HG02840 (cell line): Measurements from ENCODE around the gene PDE4B.

Experiments used
- ATAC-seq: cut with Tn5 transposase; IDR thresholded peaks from one replicate; pipeline ENCODE4 v1.9.1; 2021; ENCODE audit warnings: mild to moderate bottlenecking, moderate library complexity, moderate number of reproducible peaks; ENCODE audit not compliant: unreplicated experiment, low FRiP score

Gene PDE4B

DNA sequence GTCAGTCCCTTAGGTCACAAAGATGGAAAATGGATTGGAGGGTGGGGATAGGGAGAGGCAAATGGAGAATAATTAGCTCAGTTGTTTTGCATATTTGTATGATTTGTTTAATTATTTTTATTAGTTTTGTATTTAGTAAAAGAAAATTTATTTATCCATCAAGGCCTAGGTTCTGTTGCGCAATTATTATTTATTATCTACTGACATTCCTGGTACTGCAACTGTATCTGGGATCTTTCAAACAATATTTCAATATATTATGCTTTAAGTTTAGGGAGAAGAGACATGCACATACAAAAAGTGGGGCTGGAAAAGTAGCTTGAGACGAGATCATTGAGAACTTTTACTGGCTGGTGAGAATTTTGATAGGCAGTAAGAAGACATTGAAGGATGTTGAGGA, 424.9 kb downstream of the PDE4B start:
- ATAC-seq: no peak

DNA sequence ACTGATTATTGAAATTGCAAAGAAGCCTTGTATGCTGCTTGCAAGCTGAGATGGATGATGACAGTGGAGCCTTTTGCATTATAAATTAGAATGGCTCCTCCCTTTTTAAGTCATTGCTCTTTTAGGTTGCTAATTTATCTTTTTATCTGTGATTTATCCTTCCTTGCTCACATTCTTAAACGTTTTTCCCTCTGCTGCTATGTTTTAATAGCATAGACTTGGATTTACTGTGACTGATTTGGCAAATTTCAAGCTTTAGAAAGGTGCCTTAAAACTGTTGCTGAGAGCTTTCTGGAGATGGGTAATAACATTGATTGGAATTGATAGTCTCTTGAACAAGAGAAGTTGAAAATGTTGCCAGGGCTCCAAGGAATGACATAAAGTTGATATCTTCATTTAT, 427.8 kb downstream of the PDE4B start:
- ATAC-seq: no peak

DNA sequence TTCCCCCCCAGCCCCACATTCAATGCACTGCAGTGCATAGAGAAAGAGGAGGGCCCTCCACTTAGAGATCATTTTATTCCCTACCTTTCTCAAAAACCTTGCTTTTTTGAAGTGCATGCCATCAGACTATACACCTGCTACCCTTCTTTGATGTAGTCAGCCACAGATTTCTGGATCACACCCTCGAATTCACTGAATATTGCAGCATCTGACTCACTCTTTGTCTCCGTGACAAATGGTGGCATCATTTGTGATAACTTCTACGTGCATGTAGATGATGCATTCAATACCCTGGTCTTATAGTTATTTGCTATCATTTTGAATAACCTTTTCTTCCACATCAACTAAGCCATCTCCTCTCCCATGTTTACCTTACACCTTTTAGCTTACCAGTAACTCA, 431.0 kb downstream of the PDE4B start:
- no peak for ATAC-seq

DNA sequence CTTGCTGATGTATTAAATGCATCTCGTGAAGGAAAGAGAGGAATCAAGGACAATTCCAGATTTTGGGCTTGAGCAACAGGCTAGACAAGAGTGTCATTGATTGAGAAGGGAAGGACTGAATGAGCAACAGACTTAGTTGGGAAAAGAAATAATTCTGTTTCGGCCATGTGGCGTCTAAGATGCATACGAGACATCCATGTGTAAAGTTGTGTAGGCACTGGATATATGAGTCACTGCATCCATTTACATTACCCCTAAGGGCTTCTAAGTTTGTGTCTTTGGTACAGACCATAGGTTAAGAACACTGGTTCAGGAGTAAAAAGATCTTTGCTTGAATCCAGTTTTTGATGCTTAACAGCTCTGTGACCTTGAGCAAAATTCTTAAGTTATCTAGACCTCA, 434.3 kb downstream of the PDE4B start:
- no peak for ATAC-seq

DNA sequence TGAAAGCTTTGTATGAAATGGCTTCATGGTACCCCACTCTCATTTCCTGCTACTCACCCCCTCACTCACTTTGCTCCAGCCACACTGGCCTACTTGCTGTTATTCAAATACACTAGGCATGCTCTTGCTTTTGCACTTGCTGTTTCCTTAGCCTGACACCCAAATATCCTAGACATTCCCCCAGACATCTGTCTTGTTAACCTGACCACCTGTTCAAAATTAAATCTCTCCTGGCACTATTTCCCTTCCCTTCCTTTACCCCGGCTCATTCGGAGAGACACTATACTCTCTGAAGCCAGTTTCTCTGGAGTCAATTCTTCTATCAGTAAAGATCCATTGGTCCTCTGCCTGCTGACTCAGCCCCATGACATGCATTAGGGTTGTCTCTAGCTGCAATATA, 435.3 kb downstream of the PDE4B start:
- no peak for ATAC-seq

DNA sequence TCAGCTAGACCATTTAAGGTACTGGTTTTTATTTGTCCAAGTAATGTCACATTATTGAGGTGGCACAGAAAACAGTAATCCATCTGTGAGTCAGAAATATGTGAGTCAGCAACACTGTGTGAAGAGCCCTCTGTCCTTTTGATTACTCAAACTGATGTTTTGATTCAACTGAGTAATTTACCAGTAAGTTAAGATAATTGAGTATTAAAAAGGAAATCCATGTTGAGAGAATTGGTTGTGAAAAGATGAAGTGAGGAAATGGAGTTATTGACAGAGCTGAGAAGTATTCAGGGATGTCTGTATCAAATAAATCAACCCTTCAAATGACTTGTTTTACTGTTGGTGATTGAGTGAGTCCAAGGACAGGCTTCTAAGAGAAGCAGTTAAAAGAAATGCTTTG, 438.5 kb downstream of the PDE4B start:
- no peak for ATAC-seq

DNA sequence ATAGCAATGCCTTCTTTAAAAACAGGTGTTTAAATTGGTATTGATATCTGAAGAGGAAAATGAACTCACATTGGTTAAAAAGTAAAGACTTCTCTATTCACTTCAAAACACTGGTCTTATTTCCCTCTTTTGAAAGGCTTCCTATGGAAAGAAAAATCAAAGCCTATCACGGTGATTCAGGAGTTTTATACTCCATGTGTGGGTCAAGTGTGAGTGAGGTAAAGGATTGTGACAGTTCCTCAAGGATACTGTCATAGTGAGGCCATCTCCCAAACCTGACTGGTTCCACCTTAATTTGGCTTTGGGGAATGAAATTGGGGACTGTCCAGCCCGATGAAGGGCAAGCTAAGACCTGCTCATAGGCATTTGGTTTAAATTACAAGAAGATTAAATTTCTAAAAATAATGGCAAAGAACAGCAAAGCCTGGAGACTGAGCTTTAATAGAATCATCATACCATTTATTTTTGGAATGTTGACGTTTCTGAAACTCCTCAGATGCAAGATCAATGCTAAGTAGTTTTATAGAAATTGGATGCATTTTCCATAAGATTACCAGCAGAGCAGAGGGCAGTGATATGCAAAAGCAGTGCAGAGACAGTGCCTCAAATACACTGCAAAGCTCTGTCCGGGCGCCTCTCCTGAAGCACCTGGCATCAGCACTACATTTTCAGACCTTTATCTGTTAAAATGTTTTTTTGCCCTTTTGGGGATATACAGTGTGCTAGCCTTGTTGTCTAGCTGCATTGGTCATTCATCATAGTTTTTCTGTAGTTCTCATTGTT, 439.2 kb downstream of the PDE4B start:
- ATAC-seq: no peak

DNA sequence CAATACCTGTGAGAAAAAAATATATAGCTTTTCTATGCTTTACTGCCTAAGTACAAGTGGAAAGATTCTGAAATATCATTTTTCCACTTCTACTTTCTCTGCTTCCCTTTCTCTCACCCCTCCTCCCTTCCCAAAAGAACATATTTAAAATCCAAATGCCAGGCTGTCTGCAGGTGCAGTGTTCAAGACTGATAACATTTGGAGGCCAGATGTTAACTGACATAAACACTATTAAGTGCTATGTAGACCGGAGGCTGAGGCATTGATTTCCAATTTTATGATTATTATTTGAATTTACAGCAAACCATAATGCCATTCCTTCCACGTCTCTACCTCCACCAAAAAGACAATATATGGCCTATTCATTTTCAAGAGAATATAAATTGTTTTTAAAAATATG, 444.3 kb downstream of the PDE4B start:
- no peak for ATAC-seq

DNA sequence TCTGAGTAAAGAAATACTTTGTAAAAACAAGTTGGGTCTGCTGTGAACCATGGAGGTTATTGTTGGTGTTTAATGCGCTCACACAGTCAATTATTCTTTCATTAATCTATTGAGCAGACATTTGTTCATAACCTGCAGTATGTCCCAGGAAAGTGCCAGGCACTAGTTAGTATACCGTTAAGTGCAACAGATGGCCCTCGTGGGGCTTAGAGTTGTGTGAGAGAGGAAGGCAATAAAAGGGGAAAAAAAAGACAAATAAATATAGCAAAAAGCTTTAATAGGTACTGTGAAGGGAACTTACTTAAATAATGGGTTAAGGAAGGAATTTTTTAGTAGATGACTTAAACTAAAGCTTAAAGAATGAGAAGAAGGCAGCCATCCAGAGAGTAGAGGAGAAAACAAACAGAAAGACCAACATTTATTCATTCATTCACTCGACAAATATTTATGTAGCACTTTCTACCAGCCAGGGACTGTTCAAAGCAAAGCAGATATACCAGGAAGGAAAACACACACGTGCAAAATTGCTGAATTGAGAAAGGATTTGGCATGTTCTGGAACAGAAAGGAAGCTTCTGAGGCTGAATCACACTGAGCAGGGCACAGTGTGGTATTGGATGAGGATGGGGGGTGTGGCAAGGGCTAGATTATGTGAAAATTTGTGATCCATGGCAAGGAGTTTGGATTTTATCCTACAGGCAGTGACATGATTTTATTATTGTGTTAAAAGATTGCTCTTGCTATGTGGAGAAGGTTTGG, 445.2 kb downstream of the PDE4B start:
- ATAC-seq: no peak

DNA sequence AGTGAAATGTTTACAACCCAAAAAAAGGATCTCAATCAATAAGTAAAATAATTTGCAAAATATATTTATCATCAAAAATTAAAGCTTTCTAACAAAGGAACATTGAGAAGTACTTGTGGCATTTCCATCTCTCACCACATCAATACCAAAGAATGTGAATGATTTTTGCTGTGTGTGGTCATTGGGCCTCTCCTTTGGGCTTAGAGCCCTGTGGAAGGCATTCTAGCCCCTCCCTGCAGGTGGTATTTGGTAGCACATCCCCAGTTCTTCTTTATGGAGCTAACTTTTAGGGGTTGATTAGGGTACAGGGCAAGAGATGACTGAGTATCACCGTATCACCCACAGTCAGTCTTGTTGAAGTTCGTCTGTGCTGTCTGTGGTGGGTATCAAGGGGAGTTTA, 447.1 kb downstream of the PDE4B start:
- no peak for ATAC-seq

DNA sequence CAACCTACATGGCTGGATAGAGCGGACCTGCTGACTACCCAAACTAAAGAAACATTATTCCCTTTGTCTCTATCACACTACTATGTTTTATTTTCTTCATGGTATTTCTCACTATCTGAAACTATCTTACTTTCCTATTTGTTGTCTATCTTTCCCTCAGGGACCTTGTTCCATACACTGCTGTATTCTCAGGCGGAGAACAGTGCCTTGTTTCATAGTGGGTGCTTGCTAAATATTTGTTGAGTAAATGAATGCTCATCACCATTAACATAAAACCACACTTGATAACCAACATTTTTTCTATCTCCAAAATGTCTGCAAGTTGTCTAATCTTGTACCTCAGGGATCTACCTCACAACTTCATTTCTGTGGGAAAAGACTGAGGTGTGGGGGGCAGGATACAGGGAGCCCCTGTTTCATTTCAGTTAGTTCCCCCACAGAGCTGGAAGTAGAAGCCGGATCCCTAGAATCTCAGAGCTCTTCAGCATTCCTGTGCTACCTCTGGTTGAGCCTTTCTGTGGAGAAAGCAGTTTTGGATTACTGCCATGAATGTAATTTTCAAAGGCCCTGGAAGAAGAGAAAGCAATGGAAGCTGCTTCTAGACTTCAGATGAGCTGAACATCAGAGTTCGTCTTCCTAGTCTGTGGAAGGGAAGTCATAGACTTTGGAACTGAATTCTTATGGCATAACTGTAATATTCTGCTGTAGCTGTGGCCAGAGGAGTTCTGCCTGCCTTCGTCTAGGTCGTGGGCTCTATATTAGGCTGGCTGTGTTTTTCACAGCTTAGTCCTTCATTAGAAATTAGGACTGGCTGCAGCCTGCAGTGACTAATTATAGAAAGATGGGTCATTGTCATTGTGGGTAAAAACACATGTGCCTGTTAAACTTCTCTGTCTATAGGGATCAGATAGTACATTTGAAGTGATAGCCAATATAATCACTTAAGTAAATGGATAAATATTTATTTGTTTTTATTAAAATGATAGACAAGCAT, 448.1 kb downstream of the PDE4B start:
- no peak for ATAC-seq

DNA sequence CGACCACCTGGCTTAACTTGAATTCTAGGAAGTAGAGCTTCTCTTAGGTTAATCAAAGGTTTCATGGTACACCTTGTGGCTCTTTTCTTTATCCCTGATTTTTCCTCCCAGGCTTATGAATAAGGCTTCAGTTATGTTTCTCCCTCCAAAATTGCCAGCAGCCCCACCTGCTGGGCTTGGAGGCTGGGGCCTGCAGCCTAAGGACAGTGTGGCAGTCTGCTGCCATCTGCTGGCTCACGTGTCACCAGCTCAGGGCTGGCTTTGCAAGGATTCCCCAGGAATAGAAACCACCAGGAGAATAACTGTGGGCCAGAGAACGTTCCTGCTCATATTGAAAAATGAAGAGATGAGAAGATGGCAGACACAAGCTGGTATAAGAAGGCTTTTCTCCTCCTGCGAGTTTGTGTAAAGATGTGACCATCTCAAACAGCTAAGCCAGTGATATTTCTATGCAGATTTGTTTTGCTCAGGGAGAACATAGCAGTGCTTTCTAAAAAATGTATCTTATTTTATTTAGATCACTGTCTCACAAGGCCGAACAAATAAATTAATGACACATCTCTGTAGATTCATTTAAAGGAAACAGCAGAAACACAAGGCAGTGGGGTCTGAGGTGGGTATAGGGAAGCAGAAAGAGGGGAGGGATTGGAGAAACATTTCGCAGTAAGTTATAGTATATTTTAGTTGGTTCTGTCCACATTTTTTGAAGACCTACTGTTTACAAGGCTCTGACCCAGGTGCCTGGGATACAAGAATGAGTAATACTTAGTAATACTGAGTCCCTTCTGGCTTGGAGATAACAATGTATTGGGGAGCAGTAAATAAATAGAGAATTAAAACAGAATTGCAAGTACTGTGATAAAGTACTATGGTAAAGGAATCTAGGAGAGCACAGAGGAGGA, 450.2 kb downstream of the PDE4B start:
- no peak for ATAC-seq

DNA sequence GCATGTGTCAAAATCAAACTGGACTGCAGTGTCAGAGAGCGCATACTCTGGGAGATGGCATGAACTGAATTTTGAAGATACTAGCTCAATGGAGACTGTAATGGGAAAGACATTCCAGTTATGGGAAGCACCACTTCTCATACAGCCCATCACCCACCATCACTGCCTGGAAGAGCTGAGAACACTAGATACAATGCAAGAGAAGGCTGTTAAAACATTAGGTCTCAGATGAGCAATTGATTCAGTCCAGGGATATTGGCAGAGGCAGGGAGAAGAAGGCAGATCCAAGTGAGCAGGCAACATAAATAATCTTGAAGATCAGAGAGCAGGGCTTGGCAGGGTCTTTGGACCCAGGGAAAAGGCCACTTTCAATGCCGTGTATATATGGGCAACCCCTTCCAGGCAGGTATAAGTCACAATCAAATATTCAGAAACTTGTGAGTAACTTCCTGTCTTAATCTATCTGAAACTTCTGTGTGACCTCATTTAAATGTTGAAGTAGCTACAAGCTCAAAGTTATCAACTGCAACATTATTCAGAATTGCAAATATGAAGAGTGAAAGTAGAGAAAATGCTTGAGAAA, 450.9 kb downstream of the PDE4B start:
- no peak for ATAC-seq

DNA sequence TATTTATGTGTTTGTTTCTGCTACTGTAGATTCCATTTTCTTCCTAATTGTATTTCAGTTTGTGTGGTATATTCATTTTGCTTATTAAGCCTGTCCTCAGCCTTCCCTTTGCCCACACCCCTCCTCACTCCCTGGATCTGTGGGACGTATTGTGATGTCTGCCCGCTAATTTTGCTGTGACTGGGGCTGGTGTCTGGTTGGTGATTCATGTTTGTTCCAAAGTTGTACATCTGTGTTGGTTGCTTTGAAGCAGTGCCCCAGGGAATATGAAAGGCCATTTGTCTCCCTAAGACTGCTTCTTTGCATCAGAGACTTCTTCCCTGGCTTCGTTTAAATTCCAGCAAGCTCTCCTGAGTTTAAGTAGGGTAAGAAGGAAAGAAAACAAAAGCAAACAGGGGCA, 451.7 kb downstream of the PDE4B start:
- ATAC-seq: no peak

DNA sequence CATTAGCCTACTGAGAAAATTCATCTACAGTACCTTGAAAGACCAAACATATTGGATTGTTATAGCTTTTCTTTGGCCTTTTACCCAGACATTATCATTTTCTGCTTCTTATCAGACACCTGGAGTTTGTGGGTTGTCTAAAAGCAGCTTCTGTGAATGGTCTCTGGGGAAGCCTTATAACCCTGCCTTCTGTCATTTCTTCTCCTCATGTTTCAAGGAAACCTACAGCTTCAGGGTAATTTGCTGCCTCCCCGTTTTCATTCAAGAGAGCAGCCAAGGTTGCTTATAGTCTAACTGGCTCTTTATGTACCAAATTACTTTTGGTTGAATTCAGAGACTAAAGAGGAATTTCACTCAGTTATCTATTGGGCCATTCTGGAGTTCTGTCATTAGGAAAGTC, 453.0 kb downstream of the PDE4B start:
- no peak for ATAC-seq

DNA sequence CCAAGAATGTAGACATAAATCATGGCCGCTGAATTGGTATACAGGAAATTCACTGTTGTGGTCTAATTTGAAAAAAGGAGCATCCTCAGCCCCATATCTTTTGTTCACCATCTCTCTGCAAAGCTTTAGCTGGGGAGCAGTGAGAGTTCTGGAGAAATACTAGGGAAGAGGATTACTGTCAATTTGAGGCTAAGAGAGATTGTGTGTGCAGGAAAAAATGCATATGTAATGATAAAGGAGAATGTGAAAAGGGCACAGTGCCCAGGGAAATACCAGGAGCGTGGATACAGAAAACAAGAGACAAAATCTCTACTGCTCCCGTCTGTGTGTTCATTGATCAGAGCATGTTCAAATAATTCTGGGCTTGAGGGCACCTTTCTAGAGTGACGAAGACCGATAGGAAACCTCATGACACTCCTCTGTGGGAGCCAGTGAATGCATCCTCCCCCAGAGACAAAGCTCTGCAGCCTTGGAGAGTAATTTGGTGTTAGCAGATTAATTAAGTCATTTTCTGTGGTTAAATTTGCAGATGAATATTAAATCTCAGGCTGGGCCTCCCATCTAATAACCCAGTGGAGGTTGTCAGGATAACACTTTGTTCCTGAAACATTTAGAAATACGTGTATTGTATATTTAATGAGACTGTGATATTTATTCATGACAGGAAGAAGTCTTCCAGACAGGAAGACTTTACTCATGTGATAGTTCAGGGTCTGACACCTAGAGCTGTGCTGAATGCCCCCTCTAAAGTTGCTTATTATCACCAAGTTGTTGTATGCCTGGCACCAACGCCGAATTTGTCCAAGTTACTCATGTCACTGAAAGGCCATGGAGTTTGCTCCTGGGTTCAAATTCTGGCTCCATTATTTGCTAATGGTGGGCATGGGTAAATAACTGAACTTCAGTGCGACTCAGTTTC, 453.9 kb downstream of the PDE4B start:
- no peak for ATAC-seq

DNA sequence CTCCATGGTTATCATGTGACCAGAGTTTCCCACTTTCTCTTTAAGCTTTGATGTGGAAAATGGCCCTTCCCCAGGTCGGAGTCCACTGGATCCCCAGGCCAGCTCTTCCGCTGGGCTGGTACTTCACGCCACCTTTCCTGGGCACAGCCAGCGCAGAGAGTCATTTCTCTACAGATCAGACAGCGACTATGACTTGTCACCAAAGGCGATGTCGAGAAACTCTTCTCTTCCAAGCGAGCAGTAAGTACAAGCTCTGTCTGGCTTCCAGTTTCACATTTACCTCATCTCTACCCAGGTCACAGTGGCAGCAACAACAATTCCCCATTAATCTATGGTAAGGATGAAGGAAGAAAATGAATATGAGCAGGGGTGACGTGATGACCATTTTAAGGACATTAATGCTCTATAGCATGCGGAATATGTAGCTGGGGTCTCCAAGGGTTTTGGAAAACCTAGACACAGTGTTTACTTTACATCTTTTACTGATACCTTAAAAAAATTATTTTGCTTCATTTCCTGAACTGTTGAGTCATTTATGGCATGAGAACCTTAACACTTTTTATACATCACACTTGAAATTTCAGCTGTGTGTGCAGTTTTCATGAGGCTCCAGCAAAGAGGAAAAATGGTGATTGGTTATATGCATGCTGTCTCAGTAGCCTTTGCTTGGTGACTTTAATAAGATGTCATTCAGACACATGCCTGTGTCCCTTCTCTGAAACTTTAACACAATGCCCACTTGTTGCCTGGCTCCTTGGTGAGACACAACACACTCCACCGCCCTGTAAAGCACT, 454.9 kb downstream of the PDE4B start:
- no peak for ATAC-seq

DNA sequence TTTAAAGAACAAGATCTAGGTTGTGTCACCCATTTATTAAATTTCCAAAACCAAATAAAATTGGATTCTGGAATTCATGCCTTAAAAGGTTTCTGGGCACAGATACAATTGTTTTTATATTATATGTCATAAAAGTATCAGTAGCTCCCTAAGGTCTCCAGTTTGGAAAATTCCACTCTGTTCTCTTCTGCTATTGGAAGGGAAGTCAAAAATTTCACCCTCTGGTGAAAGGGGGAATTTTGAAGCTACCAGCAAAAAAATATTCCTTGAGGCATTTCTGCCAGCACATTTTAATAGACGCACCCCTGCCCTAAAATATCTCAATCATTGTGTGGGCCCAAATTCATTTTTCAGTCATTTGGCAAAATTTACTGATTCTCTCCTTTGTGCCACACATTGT, 455.6 kb downstream of the PDE4B start:
- ATAC-seq: no peak
